Mammary epithelial cell (primary cell): ENCODE measurements around the gene MARCHF9.

ENCODE experiments used
- CTCF ChIP-seq, 2 donors: IDR thresholded peaks in 1 of 2; conservative IDR thresholded peaks in 1 of 2; 2 replicates each; pipeline ENCODE4 v1.5.1; 2011 to 2012; ENCODE audit warnings: inconsistent platforms in 2 of 2, low read length in 2 of 2, mild to moderate bottlenecking in 2 of 2, control low read depth in 1 of 2, low read depth in 1 of 2; ENCODE audit not compliant: insufficient read depth in 1 of 2; ENCODE audit errors: extremely low read depth in 1 of 2
- EZH2 ChIP-seq: IDR thresholded peaks from 2 replicates; pipeline ENCODE4 v1.6.1; 2012; ENCODE audit warnings: low read length, inconsistent platforms, borderline replicate concordance

- TF ChIP-seq CTCF (conservative IDR thresholded peaks at IDR 0.05 in 1 of 2, IDR thresholded peaks at IDR 0.05 in 1 of 2; ENCODE audit: extremely low read depth in 1 of 2, insufficient read depth in 1 of 2, low read depth in 1 of 2, low read length in 2 of 2) (no peak), EZH2 (no peak)
Measured at GRCh38 chr12:57780284-57780897, 25.5 kb downstream of the MARCHF9 start.
